CD4-positive, alpha-beta T cell treated with Interferon alpha-2 for 1 hour (primary cell): ENCODE measurements around the gene UBE2D3.
A peak's percentile ranks its signal among the peaks of the same experiment; 100 is the strongest.
"Not testable (repeated sequence)": the region's sequence is repeated elsewhere in the genome, so short reads cannot be mapped to it uniquely, and the experiment has no call there.

Source experiments
- DNase-seq, 2 donors: peaks; one replicate each; pipeline ENCODE4 v3.0.0-alpha.2; 2020 to 2022

UBE2D3 gene

GRCh38 chr4:102829803-102830202 is 2.5 kb upstream of the UBE2D3 start:
- no peak for DNase-seq

- no peak for DNase-seq
Measured at GRCh38 chr4:102828497-102828808, 1.1 kb upstream of the UBE2D3 start.

DNA sequence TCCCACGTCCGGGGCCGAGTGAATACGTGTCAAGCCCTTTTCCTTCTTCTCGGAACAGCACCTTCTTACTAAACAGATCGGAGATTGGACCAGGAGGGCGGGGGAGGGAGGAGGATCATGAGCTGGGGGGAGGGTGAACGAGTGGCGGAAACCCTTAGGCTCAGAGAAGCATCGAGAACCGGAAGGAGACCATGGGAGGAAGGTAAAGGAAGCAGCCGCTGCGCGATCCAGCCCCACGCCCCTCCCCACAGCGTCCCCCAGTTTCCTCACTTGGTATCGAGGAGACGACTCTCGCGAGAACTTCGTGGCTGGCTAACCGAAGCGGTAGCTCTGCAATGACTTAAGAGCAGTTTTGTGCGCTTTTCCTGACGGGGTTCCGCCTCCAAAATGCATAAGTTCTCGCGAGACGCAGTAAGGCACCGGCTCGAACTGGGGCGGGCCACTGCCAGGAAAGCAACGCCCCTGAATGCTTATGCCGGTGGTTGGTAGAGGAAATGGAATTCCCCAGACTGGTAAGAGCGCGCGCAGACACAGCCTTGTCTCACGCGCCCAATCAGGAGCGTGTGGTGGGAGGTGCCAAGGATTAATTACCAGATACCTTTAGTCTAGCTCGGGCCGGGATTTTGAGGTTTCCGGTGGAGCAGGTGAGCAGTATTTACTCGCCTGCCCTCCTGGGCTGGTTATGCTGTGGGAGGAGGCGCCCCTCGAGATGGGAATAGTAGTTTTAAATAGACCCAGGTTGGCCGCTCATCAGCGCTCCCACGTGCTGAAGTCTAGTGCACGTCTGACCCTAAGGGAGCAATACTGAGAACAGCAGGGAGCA is 534 bp upstream of the UBE2D3 start:
- peak; percentile 100 for DNase-seq

- DNase-seq = no peak
Measured at GRCh38 chr4:102826105-102826889, 1.1 kb downstream of the UBE2D3 start.

- DNase-seq = peak; percentile 37 to 60
Measured at GRCh38 chr4:102825261-102826091, 1.9 kb downstream of the UBE2D3 start.

- no peak for DNase-seq
Measured at GRCh38 chr4:102824398-102824797, 3.0 kb downstream of the UBE2D3 start.

- no peak for DNase-seq
Measured at GRCh38 chr4:102823897-102824296, 3.5 kb downstream of the UBE2D3 start.

DNA sequence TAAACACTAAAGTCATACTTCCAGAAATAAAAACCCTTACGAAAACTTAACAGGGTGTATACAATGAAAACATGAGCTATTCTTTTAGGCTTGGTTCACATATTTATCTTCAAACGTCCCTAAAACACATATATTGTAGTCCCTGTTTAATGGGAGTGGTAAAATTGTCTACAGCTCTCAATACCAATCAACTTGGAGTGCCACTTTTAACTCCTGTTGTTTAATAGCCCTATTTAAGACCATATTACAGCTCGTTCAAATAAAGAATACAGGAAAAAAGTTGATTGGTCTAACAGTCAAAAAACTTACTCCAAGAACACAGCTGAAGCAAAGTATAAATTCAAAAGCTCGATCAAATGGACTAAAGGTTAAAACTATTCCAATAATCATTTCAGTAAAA is 3.9 kb downstream of the UBE2D3 start:
- DNase-seq = no peak

- peak; percentile 27 to 83 for DNase-seq
Measured at GRCh38 chr4:102819588-102820365, 7.6 kb downstream of the UBE2D3 start.

DNA sequence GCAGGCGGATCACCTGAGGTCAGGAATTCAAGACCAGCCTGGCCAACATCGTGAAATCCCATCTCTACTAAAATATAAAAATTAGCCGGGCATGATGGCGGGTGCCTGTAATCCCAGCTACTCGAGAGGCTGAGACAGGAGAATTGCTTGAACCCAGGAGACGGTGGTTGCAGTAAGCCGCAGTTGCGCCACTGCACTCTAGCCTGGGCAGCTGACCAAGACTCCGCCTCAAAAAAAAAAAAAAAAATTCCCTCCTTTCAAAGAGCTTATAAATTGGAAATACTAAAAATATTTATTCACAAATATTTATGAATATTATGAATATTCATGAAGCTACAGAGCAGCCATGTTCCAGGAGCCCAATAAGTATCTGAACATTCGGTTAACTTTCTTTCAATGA is 8.3 kb downstream of the UBE2D3 start:
- not testable (repeated sequence) for DNase-seq

DNA sequence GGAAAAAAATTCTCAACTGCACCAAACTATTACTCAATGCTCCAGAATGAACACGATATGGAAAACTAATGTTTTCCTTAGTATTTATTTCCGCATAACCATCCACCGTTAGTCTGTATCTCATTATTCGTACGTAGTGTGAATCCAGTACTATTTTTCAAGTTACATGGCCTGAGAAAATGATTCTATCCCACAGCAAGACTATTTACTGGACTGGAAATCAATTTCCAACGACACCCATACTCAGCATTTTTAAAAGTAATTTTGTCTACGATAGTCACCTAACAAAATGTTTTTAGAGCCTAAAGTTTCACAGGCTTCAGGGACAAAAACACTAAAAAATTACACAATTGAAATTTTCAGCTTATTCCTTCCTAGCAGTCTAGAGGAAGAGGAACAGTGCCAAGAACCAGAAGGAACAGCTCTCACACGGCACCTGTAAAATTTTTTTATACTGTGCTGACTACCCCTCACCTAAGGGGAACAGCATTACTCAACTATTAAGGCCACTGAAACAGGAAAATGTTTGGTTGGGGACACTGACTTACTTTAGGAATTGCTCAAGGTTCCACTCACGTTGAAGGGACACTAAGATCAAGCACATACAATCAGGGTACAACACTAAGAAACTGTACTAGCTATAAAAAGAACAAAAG is 9.6 kb downstream of the UBE2D3 start:
- no peak for DNase-seq

GRCh38 chr4:102817021-102817605 is 10.2 kb downstream of the UBE2D3 start:
- DNase-seq = no peak

DNA sequence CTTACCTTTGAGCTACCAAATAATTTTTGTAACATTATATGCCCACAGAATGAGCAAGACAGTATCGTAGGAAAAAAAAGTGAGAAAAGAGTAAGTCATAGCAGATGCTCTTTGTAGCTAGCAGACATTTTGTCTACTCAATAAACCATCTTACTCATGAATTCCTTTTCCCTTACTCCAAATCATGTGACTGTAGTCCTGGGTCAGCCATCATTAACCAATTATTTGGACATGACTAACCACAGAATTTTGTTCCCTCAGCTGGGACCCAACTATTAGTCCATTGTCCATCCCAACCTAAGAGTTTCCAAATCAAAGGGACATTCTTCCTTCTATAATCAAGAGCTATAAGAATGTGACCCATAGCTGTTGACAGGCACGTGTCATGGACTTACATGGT is 11.4 kb downstream of the UBE2D3 start:
- no peak for DNase-seq

GRCh38 chr4:102809691-102810090 is 17.7 kb downstream of the UBE2D3 start:
- DNase-seq = no peak

GRCh38 chr4:102809190-102809589 is 18.2 kb downstream of the UBE2D3 start:
- no peak for DNase-seq

- no peak for DNase-seq
Measured at GRCh38 chr4:102808009-102808408, 19.3 kb downstream of the UBE2D3 start.

GRCh38 chr4:102807345-102807744 is 20.0 kb downstream of the UBE2D3 start:
- no peak for DNase-seq

GRCh38 chr4:102799816-102800215 is 27.5 kb downstream of the UBE2D3 start:
- DNase-seq = no peak

- no peak for DNase-seq
Measured at GRCh38 chr4:102794999-102795398, 32.4 kb downstream of the UBE2D3 start.

- DNase-seq = no peak
Measured at GRCh38 chr4:102792361-102792936, 34.9 kb downstream of the UBE2D3 start.

GRCh38 chr4:102791318-102791835 is 36.0 kb downstream of the UBE2D3 start:
- DNase-seq = no peak
